Tibial artery (tissue), 4 donors: Measurements from ENCODE around the gene HPSE.
"Not testable (repeated sequence)": the region's sequence is repeated elsewhere in the genome, so short reads cannot be mapped to it uniquely, and the experiment has no call there.

ENCODE experiments used
- DNase-seq, 2 donors: peaks; one replicate each; pipeline ENCODE4 v3.0.0-alpha.2; 2019
- H3K27ac ChIP-seq, 2 donors: fragments of 200-600 bp; sonication (generic) in 1 of 2; 1 replicate in 1 of 2; 2 replicates in 1 of 2; pipeline ENCODE4 v1.5.1; 2018 to 2019; ENCODE audit warnings: mild to moderate bottlenecking in 1 of 2
- H3K27me3 ChIP-seq, 2 donors: fragments of 200-600 bp; sonication (generic) in 1 of 2; one replicate each; pipeline versions ENCODE4 v1.5.1 to v1.6.0; 2016 to 2019
- H3K36me3 ChIP-seq, 3 donors: fragments of 200-600 bp; sonication (generic) in 2 of 3; one replicate each; pipeline ENCODE4 v1.5.1; 2016 to 2019; ENCODE audit warnings: mild to moderate bottlenecking in 2 of 3
- H3K4me1 ChIP-seq, 4 donors: fragments of 200-600 bp; sonication (generic) in 2 of 4; 1 replicate in 3 of 4; 2 replicates in 1 of 4; pipeline ENCODE4 v1.5.1; 2016 to 2019
- H3K4me3 ChIP-seq, 2 donors: fragments of 200-600 bp; sonication (generic) in 1 of 2; 1 replicate in 1 of 2; 2 replicates in 1 of 2; pipeline ENCODE4 v1.5.1; 2018 to 2019; ENCODE audit warnings: mild to moderate bottlenecking in 2 of 2
- H3K9me3 ChIP-seq, 3 donors: fragments of 200-600 bp; sonication (generic) in 1 of 3; one replicate each; pipeline ENCODE4 v1.5.1; 2016 to 2019
- CTCF ChIP-seq, 2 experiments: fragments of 200-600 bp in 1 of 2; fragments of 450-650 bp in 1 of 2; IDR thresholded peaks; one replicate each; pipeline ENCODE4 v1.5.1; 2017 to 2019; ENCODE audit warnings: antibody characterized with exemption in 2 of 2, mild to moderate bottlenecking in 1 of 2, moderate library complexity in 1 of 2
- intact Hi-C: fragments of 100-400 bp; cut with DNase I; formaldehyde crosslinking; loops from one replicate; pipeline ENCODE4 v1.15.0; 2023; ENCODE audit warnings: low total_unique reads

HPSE gene

GRCh38 chr4:83335701-83336100 is 1.1 kb upstream of the HPSE start:
- Histone ChIP-seq H3K27ac (no peak overlapping the region), H3K4me1 (peaks cover 0 to 17% (median 12%) of the 10 kb centered on the region in 4 donors), H3K9me3 (peaks cover 0 to 9% (median 0%) of the 10 kb centered on the region in 3 donors), H3K4me3 (no peak overlapping the region), H3K27me3 (peaks cover 0 to 3% of the 10 kb centered on the region in 2 donors), H3K36me3 (no peaks in the 10 kb centered on the region)
- DNase-seq: no peak
- no peak for TF ChIP-seq CTCF (IDR thresholded peaks at IDR 0.05)
- intact Hi-C loops: no loop called here

- H3K4me1 ChIP-seq: peaks cover 0 to 17% (median 12%) of the 10 kb centered on the region in 4 donors
- no peak for DNase-seq
- TF ChIP-seq CTCF (IDR thresholded peaks at IDR 0.05): no peak
- no peaks in the 10 kb centered on the region for H3K36me3 ChIP-seq
- H3K4me3 ChIP-seq: no peak overlapping the region
- intact Hi-C loops: no loop called here
- no peak overlapping the region for H3K27ac ChIP-seq
- peaks cover 0 to 3% of the 10 kb centered on the region in 2 donors for H3K27me3 ChIP-seq
- no peaks in the 10 kb centered on the region for H3K9me3 ChIP-seq
These were observed 2.7 kb downstream of the HPSE start for GRCh38 chr4:83331956-83332355.

- TF ChIP-seq CTCF (IDR thresholded peaks at IDR 0.05): no peak
- no peak overlapping the region for H3K4me3 ChIP-seq
- H3K4me1 ChIP-seq: peaks cover 0 to 6% (median 4%) of the 10 kb centered on the region in 4 donors
- DNase-seq: no peak
- no peaks in the 10 kb centered on the region for H3K36me3 ChIP-seq
- intact Hi-C loops: no loop called here
- H3K27me3 ChIP-seq: peaks cover 0 to 3% of the 10 kb centered on the region in 2 donors
- H3K9me3 ChIP-seq: no peaks in the 10 kb centered on the region
- no peak overlapping the region for H3K27ac ChIP-seq
These were observed 5.0 kb downstream of the HPSE start for GRCh38 chr4:83329521-83330110.

GRCh38 chr4:83328521-83329187 is 6.0 kb downstream of the HPSE start:
- Histone ChIP-seq H3K27me3 (no peaks in the 10 kb centered on the region), H3K27ac (no peak overlapping the region), H3K4me1 (no peaks in the 10 kb centered on the region), H3K9me3 (no peaks in the 10 kb centered on the region), H3K4me3 (no peak overlapping the region), H3K36me3 (no peaks in the 10 kb centered on the region)
- TF ChIP-seq CTCF (IDR thresholded peaks at IDR 0.05): no peak
- no peak for DNase-seq
- intact Hi-C loops: no loop called here

- H3K27ac ChIP-seq: no peak overlapping the region
- H3K4me3 ChIP-seq: no peak overlapping the region
- no peak for TF ChIP-seq CTCF (IDR thresholded peaks at IDR 0.05)
- intact Hi-C loops: no loop called here
- H3K27me3 ChIP-seq: no peaks in the 10 kb centered on the region
- H3K4me1 ChIP-seq: no peaks in the 10 kb centered on the region
- no peaks in the 10 kb centered on the region for H3K9me3 ChIP-seq
- H3K36me3 ChIP-seq: no peaks in the 10 kb centered on the region
- DNase-seq: no peak
These were observed 8.1 kb downstream of the HPSE start for GRCh38 chr4:83326546-83326945.

GRCh38 chr4:83325306-83325705 is 9.3 kb downstream of the HPSE start:
- H3K9me3 ChIP-seq, H3K27ac ChIP-seq, intact Hi-C loops, DNase-seq, H3K36me3 ChIP-seq, H3K4me1 ChIP-seq, H3K4me3 ChIP-seq, H3K27me3 ChIP-seq: not testable (repeated sequence)
